GM10847 (cell line): ENCODE results near the gene INSYN2B.

ENCODE experiments used
- POLR2A ChIP-seq: IDR thresholded peaks from 2 replicates; pipeline ENCODE4 v1.6.1; 2011; ENCODE audit not compliant: insufficient read length; ENCODE audit errors: extremely low read depth

INSYN2B gene

DNA sequence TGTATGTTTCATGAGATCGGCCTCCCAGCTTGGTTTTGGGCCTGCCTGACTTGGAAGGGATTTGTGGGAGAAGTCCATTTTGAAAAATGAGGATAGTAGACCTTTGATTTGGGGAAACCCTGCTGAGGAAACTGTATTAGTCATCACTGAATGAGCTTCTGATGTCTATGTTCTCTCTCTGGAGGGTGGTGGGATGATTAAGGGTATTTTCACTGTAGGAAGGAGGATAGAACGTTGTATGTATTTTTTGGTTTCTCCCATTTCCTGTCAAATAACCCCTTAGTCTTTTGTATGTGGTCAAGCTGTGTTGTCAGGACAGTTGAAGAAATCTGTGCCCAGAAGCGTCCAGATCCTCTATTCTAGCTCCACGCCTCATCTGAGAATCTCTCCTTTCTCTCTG is 151.9 kb downstream of the INSYN2B start:
- no peak for TF ChIP-seq POLR2A

DNA sequence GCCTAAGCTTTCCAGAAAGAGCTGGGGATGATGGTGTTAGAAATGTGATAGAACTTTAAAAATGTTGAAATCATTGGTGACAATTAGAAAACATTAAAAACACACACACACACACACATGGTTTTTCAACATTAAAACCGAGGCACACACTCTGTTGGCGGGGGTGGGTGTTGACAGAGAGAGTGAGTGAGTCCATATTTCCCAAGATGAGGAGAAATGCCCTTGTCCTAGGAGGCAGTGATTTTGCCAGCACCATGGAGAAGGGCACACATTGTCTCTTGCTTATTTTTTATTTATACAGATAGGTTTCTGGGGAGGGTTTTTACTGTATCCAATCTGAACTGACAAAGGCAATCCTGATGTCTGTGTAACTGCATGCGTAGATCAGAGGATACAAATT is 152.5 kb downstream of the INSYN2B start:
- TF ChIP-seq POLR2A = no peak

DNA sequence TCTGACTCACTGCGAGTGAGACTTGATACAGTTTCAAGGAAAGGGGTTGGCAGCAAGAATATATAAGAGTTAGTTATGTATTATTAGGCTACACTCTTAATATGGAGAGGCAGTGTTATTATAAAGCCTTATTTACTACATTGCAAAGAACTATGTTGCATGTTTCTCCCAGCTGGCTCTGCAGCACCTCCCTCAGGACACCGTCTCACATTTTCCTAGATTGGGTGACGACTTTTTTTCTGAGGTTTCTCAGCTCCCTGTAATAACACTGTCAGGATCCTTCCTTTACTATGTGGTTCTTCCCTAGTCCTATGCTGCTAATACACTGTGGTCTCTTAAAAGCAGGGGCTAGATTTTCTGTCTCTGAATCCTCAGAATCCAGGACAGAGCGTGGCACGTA is 153.7 kb downstream of the INSYN2B start:
- TF ChIP-seq POLR2A = no peak

DNA sequence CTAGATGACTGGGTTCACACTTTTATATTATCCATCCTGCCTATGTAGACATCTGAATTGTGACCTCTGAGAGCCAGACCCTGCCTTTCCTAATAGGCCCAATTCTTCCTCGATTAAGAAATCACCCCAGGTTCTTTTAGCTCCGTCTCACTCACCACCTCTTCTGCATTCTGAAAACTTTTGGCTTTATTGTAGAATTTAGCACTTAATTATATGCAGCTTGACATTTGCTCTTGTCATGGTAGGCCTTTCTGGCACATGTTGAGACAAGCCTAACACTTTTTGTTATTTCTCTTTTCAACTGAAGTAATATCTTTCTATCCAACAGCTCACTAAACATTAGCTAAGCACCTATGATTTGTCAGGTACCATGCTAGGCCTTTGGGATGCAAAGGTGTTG is 163.3 kb downstream of the INSYN2B start:
- TF ChIP-seq POLR2A = no peak

DNA sequence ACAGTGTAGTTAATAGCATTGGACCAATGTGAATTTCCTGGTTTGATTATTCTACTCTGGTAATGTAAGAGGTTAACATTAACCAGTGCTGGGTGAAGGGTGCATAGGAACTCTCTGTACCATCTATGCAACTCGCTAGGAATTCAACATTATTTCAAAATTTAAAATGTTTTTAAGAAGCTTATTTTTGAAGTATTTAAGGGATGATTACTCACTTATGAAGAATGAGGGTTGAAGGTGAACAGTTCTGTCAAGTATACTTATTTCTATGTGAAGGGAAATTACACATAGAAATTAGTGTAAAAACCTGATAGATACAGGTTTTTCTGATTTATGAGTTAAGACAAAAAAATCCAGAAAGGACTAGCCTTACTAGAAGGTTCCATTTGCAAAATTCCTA is 165.8 kb downstream of the INSYN2B start:
- TF ChIP-seq POLR2A = no peak
